Measurements from ENCODE around the gene CFAP52.

DNA sequence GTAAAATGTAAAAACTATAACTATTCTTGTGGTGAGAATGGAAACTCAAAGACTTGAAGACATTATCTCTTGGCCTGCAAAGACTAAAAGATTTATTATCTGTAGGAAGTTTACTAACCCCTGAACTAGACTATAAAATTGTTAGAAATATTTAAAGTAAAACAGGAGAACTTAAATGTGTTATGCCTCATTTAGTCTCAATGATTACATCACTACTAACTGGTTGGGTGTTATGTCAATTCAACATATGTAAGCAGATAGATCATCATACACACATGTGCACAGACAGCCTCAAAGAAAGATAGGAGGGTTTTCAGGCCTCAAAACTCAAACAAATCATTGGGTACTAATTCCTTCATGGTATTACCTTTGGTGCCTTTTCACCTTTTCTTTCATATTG lies 8.4 kb upstream of the CFAP52 start:
- TF ChIP-seq TAF1 (IDR thresholded peaks at IDR 0.05; ENCODE audit: low read depth, low read length) (no peak), YY1 (IDR thresholded peaks at IDR 0.05; ENCODE audit: low read depth, low read length) (no peak), TCF12 (IDR thresholded peaks at IDR 0.05; ENCODE audit: low read depth, low read length) (no peak), SIRT6 (IDR thresholded peaks at IDR 0.05; ENCODE audit: low read length) (no peak), MAFK (IDR thresholded peaks at IDR 0.05; ENCODE audit: low read depth, low read length) (no peak)
- TF ChIP-seq, protein P1, sequence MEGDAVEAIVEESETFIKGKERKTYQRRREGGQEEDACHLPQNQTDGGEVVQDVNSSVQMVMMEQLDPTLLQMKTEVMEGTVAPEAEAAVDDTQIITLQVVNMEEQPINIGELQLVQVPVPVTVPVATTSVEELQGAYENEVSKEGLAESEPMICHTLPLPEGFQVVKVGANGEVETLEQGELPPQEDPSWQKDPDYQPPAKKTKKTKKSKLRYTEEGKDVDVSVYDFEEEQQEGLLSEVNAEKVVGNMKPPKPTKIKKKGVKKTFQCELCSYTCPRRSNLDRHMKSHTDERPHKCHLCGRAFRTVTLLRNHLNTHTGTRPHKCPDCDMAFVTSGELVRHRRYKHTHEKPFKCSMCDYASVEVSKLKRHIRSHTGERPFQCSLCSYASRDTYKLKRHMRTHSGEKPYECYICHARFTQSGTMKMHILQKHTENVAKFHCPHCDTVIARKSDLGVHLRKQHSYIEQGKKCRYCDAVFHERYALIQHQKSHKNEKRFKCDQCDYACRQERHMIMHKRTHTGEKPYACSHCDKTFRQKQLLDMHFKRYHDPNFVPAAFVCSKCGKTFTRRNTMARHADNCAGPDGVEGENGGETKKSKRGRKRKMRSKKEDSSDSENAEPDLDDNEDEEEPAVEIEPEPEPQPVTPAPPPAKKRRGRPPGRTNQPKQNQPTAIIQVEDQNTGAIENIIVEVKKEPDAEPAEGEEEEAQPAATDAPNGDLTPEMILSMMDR (IDR thresholded peaks at IDR 0.05; ENCODE audit: control extremely low read depth in 1 of 3, insufficient read depth in 1 of 3, low read depth in 1 of 3, low read length in 3 of 3) = no peak

All from H1 (cell line).